GM10266 (cell line): ENCODE measurements around the gene VASP.
A peak's percentile ranks its signal among the peaks of the same experiment; 100 is the strongest.

ENCODE experiments used
- DNase-seq: peaks from one replicate; pipeline ENCODE4 v3.0.0; 2012; ENCODE audit errors: extremely low spot score
- TF ChIP-seq, protein P1 (sequence below): IDR thresholded peaks from 2 replicates; pipeline ENCODE4 v1.5.1; 2012; ENCODE audit warnings: mild to moderate bottlenecking, low read depth; ENCODE audit not compliant: control insufficient read depth, insufficient read depth; ENCODE audit errors: missing control alignments

Gene VASP

DNA sequence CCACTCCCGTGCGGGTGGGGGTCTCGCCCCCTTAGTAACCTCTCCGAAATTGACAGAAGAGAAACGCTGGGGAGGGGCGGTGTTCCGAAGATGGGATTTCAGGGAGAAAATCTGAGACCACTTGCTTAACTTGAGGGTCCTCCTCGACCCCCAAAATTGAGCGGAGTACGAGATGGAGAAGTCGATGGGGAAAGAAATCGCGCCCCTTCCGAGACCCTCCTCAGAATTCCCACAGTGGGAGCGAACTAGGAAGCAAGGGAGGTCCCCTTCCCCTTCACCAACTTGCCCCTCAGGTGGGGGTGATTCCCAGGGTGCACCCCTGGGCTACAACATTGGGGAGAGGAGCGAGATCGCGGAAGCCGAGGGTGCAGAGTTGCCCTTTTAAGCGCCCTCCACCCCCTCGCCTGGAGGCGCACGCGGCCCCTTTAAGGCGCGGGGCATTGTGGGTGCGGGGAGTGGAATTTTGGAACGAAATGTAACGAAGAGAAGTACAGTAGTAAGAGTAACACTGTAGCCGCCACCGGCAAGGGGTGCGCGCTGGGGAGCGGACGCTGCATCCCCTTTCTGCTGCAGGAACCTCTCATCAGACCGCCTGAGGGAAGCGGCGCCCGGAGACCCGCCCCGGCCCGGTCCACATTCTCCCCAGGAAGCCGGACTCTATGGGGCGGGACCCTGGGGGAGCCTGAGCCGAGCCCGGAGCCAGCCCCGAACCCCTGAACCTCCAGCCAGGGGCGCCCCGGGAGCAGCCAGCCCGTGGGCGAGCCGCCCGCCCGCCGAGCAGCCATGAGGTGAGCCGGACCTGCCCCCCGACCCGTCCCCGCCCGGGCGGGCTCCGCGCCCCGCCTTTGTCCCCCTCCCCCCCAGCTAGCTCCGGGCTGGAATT, at the start of gene VASP:
VASP (plus strand) TSS at position 491 of the 883 bp plus-strand sequence; CDS start at position 784, 293 bp downstream.
- TF ChIP-seq, protein P1, sequence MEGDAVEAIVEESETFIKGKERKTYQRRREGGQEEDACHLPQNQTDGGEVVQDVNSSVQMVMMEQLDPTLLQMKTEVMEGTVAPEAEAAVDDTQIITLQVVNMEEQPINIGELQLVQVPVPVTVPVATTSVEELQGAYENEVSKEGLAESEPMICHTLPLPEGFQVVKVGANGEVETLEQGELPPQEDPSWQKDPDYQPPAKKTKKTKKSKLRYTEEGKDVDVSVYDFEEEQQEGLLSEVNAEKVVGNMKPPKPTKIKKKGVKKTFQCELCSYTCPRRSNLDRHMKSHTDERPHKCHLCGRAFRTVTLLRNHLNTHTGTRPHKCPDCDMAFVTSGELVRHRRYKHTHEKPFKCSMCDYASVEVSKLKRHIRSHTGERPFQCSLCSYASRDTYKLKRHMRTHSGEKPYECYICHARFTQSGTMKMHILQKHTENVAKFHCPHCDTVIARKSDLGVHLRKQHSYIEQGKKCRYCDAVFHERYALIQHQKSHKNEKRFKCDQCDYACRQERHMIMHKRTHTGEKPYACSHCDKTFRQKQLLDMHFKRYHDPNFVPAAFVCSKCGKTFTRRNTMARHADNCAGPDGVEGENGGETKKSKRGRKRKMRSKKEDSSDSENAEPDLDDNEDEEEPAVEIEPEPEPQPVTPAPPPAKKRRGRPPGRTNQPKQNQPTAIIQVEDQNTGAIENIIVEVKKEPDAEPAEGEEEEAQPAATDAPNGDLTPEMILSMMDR: no peak
- DNase-seq: peak; percentile 91

DNA sequence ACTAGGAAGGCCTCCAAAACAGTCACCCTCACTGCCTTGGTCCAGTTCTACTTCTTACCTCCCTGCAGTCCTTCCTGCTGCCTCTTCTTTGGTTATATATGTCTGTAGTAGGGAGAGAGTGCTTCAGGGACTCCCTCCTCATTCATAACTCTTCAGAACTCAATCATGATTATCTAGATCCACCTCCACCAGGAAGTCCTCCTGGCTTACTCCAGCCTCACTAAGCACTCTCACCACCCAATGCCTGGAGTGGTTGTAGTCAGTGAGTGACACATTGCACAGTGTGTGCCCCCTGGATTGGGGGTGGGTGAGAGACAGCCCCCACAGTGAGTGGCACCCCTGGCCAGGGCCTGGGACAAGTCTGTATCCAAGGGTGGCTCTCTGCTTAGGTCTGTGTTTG, 49.5 kb upstream of the VASP start:
- no peak for DNase-seq
- TF ChIP-seq, protein P1: no peak

DNA sequence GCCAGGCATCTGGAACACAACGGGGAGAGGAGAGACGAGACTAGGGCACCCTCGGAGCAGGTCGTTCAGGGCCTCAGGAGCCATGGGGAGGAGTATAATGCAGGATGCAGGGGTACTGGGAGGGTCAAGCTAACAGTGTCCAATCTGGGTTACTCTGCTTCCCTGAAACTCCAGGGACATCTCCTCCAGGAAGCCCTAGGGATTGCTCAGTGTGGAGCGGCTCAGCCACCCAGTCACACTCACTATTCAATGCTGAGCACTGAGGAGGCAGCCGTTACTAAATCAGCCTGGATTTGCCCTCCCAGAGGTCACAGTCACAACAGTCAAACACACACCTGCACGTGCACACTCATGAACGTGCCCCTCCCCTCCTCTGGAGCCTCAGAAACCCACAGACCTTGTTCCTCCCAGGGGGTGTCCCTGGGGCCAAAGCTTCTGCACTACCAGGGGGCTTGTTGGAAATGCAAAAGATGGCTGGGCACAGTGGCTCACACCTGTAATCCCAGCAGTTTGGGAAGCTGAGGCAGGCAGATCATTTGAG, 46.4 kb upstream of the VASP start:
- no peak for DNase-seq
- TF ChIP-seq, protein P1: no peak

DNA sequence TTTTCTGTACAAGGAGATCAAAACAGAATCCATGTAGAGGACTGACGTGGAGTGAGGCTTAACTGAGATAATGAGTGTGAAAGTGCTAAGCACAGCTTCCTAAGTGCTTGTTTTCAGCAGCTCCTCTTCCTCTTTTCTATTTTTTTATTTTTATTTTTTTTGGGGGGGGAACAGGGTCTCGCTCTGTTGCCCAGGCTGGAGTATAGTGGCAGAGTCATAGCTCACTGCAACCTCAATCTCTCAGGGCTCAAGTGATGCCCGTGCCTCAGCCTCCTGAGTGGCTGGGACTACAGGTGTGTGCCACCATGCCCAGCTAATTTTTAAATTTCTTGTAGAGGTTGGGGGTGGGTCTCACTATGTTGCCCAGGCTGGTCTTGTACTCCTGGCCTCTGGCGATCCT, 45.1 kb upstream of the VASP start:
- no peak for DNase-seq
- TF ChIP-seq, protein P1: no peak

DNA sequence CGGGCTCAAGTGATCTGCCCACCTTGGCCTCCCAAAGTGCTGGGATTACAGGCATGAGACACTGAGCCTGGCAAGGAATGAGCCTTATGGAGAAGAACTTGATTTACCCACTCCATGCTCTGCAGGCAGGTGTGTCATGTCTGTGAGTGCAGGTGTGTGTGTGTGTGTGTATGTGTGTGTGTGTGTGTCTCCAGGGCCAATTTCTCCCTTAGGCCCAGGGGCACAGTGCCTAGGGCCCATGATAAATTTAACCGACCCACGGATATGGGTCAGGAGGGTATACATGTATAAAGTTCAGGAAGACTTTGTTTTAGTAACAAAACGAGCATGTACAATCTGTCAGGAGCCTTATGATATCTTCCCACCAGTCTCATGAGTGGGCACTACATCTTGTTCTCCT, 44.0 kb upstream of the VASP start:
- DNase-seq: no peak

DNA sequence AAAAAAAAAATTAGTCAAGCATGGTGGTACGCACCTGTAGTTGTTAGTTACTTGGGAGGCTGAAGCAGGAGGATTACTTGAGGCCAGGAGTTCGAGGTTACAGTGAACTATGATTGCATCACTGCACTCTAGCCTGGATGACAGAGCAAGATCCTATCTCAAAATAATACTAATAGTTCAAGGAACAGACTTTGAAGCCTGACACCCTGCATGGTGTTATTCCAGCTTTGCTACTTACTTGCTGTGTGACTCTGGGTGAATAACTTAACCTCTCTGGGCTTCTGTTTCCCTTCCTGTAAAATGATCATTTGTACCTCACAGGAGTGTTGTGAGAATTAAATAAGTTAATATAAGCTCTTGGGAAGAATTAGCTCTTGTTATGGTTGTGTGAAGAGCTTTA, 43.0 kb upstream of the VASP start:
- TF ChIP-seq, protein P1: no peak
- DNase-seq: no peak

More for the DNA sequence above, 44.0 kb upstream of the VASP start:
- TF ChIP-seq, protein P1: no peak
